ENCODE measurements around the gene HAPLN1.

DNA sequence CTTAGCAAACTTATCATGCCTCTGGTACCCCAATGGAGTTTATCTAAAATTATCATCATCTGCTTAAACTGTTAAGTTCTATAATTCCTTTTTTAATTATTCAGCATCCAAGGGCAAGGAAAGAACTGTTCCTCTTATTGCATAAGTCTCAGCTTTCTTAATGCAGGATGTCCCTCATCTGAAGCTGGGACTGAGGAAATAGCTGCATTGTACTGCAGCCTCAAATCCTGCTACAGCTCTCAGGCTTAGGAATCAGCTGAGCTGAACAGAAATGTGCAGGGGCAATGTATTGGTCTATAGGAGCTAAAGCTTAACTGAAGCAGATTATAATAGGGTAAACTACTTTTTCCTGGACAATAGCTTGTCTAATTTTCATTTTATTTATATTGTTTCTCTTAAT lies 48.0 kb downstream of the HAPLN1 start:
- TF ChIP-seq, protein P1, sequence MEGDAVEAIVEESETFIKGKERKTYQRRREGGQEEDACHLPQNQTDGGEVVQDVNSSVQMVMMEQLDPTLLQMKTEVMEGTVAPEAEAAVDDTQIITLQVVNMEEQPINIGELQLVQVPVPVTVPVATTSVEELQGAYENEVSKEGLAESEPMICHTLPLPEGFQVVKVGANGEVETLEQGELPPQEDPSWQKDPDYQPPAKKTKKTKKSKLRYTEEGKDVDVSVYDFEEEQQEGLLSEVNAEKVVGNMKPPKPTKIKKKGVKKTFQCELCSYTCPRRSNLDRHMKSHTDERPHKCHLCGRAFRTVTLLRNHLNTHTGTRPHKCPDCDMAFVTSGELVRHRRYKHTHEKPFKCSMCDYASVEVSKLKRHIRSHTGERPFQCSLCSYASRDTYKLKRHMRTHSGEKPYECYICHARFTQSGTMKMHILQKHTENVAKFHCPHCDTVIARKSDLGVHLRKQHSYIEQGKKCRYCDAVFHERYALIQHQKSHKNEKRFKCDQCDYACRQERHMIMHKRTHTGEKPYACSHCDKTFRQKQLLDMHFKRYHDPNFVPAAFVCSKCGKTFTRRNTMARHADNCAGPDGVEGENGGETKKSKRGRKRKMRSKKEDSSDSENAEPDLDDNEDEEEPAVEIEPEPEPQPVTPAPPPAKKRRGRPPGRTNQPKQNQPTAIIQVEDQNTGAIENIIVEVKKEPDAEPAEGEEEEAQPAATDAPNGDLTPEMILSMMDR (IDR thresholded peaks at IDR 0.05; ENCODE audit: poor library complexity, severe bottlenecking), result no peak
- TF ChIP-seq EP300 (conservative IDR thresholded peaks at IDR 0.05; ENCODE audit: poor library complexity, severe bottlenecking) (no peak), POLR2AphosphoS5 (IDR thresholded peaks at IDR 0.05) (no peak), RAD21 (conservative IDR thresholded peaks at IDR 0.05) (no peak), MXI1 (conservative IDR thresholded peaks at IDR 0.05; ENCODE audit: poor library complexity, severe bottlenecking) (no peak), TAF1 (IDR thresholded peaks at IDR 0.05; ENCODE audit: low read depth) (no peak)

Measured in neural cell (in vitro differentiated cells).